GM19351 (cell line): ENCODE results near the gene CLPSL1.
"Not testable (repeated sequence)": the region's sequence is repeated elsewhere in the genome, so short reads cannot be mapped to it uniquely, and the experiment has no call there.

Experiments used
- ATAC-seq: cut with Tn5 transposase; IDR thresholded peaks from one replicate; pipeline ENCODE4 v1.9.1; 2021; ENCODE audit warnings: mild to moderate bottlenecking, moderate library complexity; ENCODE audit not compliant: unreplicated experiment

CLPSL1 gene

DNA sequence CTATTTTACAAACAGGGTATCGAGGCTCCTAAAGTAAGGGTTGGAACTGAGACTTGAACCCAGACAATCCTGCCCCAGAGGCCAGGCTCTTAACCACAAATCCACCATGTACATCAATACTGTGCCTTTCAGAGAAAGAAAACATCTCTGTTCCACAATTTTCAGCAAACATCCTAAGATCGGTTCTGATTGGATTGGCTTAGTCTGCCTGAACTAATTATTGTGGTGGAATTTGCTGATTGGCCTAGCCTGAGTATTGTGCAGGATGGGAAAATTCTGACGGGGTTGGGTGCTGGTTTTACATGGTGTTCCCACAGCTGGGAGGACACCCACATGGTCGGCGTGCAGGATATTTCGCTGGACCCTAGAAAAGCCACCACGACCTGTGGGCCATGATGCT lies at the start of gene CLPSL1:
Gene CLPSL1 (plus strand): TSS at position 301 of the 400 bp plus-strand sequence. CDS start 92 bp downstream, at position 393.
- no peak for ATAC-seq

GRCh38 chr6:35731414-35731735 lies 49.4 kb upstream of the CLPSL1 start:
- ATAC-seq, result peak; percentile 52

DNA sequence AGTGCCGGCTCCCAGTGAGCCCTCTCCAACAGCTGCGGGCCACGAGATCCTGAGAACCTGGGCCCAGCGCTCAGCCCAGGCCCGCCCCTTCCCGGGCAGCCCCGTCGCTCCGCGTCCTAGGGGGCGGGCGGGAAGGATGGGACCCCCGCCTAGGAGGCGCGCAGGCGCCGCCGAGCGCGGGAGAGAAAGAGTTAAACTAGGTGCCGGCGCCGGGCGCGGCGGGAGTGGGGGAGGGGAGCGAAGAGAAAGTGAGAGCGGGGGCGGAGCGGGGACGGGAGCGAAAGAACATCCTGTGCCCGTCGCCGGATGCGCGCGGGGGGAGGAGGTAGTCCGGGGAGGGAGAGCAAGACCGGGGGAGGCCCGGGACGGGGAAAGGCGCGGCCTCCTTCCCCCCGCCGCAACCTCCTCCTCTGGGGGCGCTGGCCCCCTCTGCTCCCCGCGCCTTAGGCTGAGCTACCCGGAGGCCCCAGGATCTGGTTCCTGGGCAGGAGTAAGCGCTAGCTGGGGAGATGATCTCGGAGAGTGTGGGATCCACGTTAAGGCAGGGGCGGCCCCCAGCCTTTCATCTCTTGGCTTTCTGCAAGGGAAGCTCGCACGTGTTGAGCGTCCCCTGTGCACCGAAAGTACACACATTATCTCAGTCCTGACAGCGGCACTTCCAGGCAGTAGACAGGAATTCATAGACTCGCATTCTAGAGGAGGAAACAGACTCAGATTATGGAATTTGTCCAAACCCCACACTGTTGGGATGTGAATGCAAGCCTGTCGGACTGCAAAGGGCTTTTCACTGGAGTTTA lies 48.9 kb upstream of the CLPSL1 start:
- peak; percentile 51 for ATAC-seq

DNA sequence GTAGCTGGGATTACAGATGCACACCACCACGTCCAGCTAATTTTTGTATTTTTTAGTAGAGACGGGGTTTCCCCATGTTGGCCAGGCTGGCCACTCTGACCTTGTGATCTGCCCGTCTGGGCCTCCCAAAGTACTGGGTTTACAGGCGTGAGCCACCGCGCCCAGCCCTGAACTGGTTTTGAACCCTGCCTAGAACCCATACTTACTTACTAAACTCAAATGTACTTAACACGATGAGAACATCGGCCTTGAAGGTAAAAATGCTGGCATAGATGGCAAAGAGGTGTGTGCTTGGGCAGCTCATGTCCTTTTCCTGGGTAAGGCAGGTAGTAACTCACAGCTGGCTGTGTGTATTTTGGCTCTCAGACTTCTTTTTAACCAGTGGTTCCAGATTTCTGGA lies 47.2 kb upstream of the CLPSL1 start:
- ATAC-seq, result no peak

- ATAC-seq, result not testable (repeated sequence)
Measured at GRCh38 chr6:35734319-35734718, 46.5 kb upstream of the CLPSL1 start.

- no peak for ATAC-seq
Measured at GRCh38 chr6:35735452-35735851, 45.4 kb upstream of the CLPSL1 start.

DNA sequence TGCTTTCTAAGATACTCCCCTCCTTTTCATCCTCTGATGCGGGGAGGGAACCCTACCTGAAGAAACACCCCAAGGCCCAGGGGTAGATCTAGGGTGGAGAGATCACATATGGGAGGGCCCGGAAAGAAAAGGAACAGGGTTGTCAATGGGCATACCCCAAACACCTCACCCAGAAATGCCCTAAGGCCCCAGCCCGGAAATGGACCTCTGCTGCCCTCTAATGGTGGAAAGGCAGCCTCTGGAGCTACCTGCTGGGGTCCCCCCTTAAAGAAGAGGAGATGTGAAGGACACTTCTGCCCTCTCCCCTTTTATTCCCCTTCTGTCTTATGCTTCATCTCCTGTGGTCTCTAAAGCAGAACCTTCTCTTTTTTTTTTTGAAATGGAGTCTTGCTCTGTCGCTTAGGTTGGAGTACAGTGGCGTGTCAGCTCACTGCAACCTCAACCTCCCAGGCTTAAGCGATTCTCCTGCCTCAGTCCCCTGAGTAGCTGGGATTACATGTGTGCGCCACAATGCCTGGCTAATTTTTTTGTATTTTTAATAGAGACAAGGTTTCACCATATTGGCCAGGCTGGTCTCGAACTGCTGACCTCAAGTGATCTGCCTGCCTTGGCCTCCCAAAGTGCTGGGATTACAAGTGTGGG lies 44.4 kb upstream of the CLPSL1 start:
- no peak for ATAC-seq

GRCh38 chr6:35736982-35737412 lies 43.8 kb upstream of the CLPSL1 start, which contains the start of gene ARMC12:
TSS of gene ARMC12 (plus strand) at chr6:35737032. CDS start at chr6:35737109, 77 bp downstream.
- no peak for ATAC-seq

DNA sequence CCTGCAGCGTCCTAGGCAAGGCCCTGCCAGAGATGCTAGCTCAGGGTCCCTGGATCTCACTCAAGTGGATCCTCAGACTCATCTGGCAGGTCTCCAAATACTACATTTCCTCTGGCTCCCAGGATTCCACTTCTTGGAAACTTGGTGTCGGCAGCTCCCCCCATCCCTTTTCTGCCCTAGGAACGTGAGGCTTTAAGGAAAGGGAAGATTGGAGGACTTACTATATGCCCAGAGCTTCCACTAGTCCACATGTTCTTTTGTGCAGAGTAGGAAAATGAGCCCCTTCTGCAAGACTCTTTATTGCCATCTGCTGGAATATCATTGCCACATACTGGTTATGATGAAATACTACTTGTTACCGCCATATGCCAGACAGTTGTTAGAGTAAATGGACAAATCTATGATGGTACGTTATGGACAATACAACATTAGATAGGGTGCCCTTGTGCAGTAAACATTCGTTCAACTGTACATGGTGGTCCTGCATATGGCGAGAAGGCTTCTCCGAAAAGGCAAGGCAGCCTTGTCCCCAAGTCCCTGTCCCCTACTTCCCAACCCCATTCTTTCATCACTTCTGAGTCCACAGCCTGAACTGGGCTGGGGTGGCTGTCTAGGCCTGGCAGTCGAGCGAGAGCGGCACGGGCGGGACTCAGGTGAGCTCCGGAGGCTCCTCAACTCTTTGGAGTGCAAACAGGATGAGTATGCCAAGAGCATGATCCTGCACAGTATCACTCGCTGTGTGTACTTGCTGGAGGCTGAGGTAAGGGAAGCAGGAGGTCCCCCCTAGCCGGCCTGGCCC lies 43.2 kb upstream of the CLPSL1 start:
- no peak for ATAC-seq

- ATAC-seq, result no peak
Measured at GRCh38 chr6:35739645-35740524, 40.9 kb upstream of the CLPSL1 start.

GRCh38 chr6:35742842-35743241 lies 38.0 kb upstream of the CLPSL1 start:
- ATAC-seq, result no peak

- no peak for ATAC-seq
Measured at GRCh38 chr6:35745509-35745908, 35.3 kb upstream of the CLPSL1 start.

- ATAC-seq, result no peak
Measured at GRCh38 chr6:35746516-35746915, 34.3 kb upstream of the CLPSL1 start.

- ATAC-seq, result no peak
Measured at GRCh38 chr6:35747877-35748276, 32.9 kb upstream of the CLPSL1 start.

- no peak for ATAC-seq
Measured at GRCh38 chr6:35750557-35750956, 30.3 kb upstream of the CLPSL1 start.

DNA sequence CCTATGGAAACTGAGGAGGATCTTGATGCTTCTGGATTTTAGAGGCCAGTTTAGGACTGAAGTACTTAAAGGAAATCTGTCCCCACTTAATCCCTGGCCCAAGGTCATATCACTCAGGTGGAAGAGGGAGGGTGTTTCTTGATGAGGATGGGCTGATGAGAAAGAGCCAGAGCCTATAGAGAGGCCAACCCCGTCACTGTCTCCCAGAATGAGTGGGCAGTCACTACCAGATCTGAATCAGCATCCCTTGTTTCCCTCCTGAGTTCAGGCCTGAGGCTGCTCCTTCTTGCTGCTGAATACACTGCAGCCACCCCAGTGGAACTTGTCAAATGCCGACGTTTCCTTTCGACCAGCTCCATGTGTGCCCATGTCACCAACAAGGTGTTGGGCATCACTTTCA lies 29.2 kb upstream of the CLPSL1 start:
- no peak for ATAC-seq

DNA sequence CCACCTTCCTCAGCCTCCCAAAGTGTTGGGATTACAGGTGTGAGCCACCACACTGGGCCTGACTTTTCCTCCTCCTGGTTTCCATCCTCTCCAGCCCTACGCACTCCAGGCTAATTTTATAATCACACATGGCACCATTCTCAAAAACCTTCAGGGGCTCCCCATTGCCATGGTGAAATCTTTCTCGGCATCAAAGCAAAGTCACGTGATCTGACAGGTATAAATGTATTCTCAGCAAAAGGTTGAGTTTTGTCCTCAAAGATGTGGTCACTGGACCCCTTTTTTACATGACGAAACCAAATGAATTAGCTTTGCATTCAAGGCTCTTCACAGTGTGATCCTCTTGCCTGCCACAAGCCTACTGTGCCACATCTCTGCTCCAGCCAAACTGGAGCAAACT lies 28.5 kb upstream of the CLPSL1 start:
- no peak for ATAC-seq

GRCh38 chr6:35754452-35755277 lies 26.2 kb upstream of the CLPSL1 start:
- no peak for ATAC-seq

GRCh38 chr6:35755278-35755924 lies 25.4 kb upstream of the CLPSL1 start:
- ATAC-seq, result no peak
